Measurements from ENCODE around the gene BRD3. TPM values are rescaled to one million over a fixed set of nuclear protein-coding genes. Genes with fewer than 3 reads are reported as not detected.

Gene BRD3
- total RNA-seq, 1 experiment from 2014 or later = 63.1 TPM

DNA sequence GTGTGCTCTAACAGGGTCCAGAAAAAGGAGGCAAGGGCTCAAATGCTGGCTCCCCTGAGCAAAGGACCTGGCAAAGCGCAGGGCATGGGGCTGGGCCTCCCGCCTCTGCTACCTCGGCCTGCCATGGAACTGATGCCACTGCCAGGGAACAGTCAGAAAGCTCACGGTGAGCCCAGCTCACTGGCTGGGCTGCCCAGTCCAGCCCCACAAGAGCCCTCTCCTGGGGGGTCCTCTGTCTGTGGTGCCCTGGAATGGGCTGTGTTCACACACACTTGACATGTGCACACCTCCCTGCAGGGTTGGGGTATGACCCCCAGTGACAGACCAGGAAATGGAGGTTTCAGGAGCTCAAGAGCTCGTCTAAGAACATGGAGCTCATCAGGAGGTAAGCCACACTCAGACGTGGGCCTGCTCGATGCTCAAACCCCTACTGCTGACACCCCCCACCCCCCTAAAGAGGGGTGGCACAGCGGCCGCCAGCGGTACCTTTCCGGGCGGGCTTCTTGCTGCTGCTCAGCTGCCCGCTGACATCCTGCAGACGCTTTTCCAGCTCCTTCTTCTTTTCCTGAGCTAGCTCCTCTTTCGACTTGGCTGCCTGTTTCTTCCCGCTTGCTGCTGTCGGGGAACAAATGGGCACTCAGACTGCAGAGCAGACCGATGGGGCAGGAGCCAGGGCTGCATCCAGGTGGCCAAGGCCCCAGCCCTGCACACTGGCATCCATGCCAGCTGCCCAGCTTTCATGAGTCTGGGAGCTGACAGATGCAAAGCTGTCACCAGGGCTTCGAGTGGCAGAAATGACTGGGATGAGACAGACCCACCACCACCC lies 33.4 kb downstream of the BRD3 start:
- Histone ChIP-seq H4K20me1 (ENCODE audit: control insufficient read depth, insufficient read depth, insufficient read length) (no peaks in the 10 kb centered on the region), H3K27me3 (ENCODE audit: insufficient read depth, low read length) (no peaks in the 10 kb centered on the region), H3K14ac (ENCODE audit: insufficient read depth, low read length) (no peak overlapping the region), H3K23me2 (ENCODE audit: insufficient read length, low read depth, low read length, poor library complexity, severe bottlenecking) (no peaks in the 10 kb centered on the region), H3K27ac (ENCODE audit: insufficient read length, low read depth, low read length) (no peak overlapping the region), H2AK5ac (ENCODE audit: insufficient read length, low read length) (no peak overlapping the region), H4K8ac (replicated peaks; ENCODE audit: insufficient read length, low read depth, low read length) (no peak overlapping the region), H3K4me1 (ENCODE audit: insufficient read depth, low read length) (no peaks in the 10 kb centered on the region), H2BK15ac (ENCODE audit: low read depth, low read length) (no peak overlapping the region), H3K79me2 (ENCODE audit: insufficient read depth, low read length) (no peaks in the 10 kb centered on the region), H4K5ac (ENCODE audit: insufficient read length, low read depth, low read length) (no peak overlapping the region), H2BK20ac (ENCODE audit: low read depth, low read length, poor library complexity, severe bottlenecking) (no peak overlapping the region), H3K56ac (ENCODE audit: insufficient read length, low read depth, low read length) (no peak overlapping the region), H3K9me3 (ENCODE audit: control insufficient read depth, low read depth, low read length) (no peaks in the 10 kb centered on the region), H3K23ac (ENCODE audit: insufficient read length, low read depth, low read length) (no peak overlapping the region), H3K4me2 (ENCODE audit: insufficient read depth, insufficient read length, low read length) (no peak overlapping the region), H3T11ph (ENCODE audit: low read length) (no peak overlapping the region), H3K9ac (ENCODE audit: extremely low read depth, insufficient read length, low read length) (no peak overlapping the region), H3K18ac (ENCODE audit: insufficient read length, low read depth, low read length) (no peak overlapping the region), H2AFZ (ENCODE audit: low read length) (no peak overlapping the region), H2BK5ac (ENCODE audit: insufficient read length, low read length) (no peak overlapping the region), H4K91ac (ENCODE audit: insufficient read length, low read depth, low read length) (no peak overlapping the region), H3K79me1 (ENCODE audit: insufficient read depth, low read depth, low read length, poor library complexity, severe bottlenecking) (no peaks in the 10 kb centered on the region), H3K4ac (ENCODE audit: low read depth, low read length) (no peak overlapping the region), H2BK12ac (ENCODE audit: insufficient read length, low read depth, low read length) (no peak overlapping the region), H2BK120ac (ENCODE audit: low read depth, low read length, poor library complexity, severe bottlenecking) (no peak overlapping the region)
- WGBS (ENCODE audit: extremely low coverage, insufficient read length, low lambda C conversion rate) = no CpG with 5 or more reads among the region's 19 CpGs
- no peaks in the 10 kb centered on the region for H3K9me3 Mint-ChIP-seq
- H3K4me1 Mint-ChIP-seq = no peaks in the 10 kb centered on the region
- H3K27ac Mint-ChIP-seq = no peak overlapping the region; a peak in 1 of 7 replicates
- peaks cover 27 to 69% (median 69%) of the 10 kb centered on the region in 3 experiments; a peak in 6 of 7 replicates for H3K36me3 Mint-ChIP-seq (ENCODE audit: insufficient read depth in 1 of 3, low read depth in 3 of 3)
- H3K4me3 Mint-ChIP-seq = no peak overlapping the region
- H3K27me3 Mint-ChIP-seq (ENCODE audit: low read depth) = no peaks in the 10 kb centered on the region; the same call in 1 of the 2 replicates
- no peak for DNase-seq
- TF ChIP-seq CTCF (conservative IDR thresholded peaks at IDR 0.05) = no peak

All from H9 (cell line).